ENCODE data around the gene PDGFB. TPM values are rescaled to one million over a fixed set of nuclear protein-coding genes. Genes with fewer than 3 reads are reported as not detected.

Gene PDGFB
- total RNA-seq, 1 donor from 2014 or later, result 79.6 TPM

- no peak for DNase-seq (ENCODE audit: low read depth)
- H3K4me3 ChIP-seq (ENCODE audit: low read depth, low read length), result no peak overlapping the region
- TF ChIP-seq, protein P1, sequence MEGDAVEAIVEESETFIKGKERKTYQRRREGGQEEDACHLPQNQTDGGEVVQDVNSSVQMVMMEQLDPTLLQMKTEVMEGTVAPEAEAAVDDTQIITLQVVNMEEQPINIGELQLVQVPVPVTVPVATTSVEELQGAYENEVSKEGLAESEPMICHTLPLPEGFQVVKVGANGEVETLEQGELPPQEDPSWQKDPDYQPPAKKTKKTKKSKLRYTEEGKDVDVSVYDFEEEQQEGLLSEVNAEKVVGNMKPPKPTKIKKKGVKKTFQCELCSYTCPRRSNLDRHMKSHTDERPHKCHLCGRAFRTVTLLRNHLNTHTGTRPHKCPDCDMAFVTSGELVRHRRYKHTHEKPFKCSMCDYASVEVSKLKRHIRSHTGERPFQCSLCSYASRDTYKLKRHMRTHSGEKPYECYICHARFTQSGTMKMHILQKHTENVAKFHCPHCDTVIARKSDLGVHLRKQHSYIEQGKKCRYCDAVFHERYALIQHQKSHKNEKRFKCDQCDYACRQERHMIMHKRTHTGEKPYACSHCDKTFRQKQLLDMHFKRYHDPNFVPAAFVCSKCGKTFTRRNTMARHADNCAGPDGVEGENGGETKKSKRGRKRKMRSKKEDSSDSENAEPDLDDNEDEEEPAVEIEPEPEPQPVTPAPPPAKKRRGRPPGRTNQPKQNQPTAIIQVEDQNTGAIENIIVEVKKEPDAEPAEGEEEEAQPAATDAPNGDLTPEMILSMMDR (conservative IDR thresholded peaks at IDR 0.05; ENCODE audit: low read depth, low read length), result no peak
Measured at GRCh38 chr22:39250131-39250530, 5.3 kb upstream of the PDGFB start.

- TF ChIP-seq, protein P1 (conservative IDR thresholded peaks at IDR 0.05; ENCODE audit: low read depth, low read length), result no peak
- DNase-seq (ENCODE audit: low read depth), result no peak
- no peak overlapping the region for H3K4me3 ChIP-seq (ENCODE audit: low read depth, low read length)
Measured at GRCh38 chr22:39249086-39249704, 4.4 kb upstream of the PDGFB start.

- no peak overlapping the region for H3K4me3 ChIP-seq (ENCODE audit: low read depth, low read length)
- TF ChIP-seq, protein P1 (conservative IDR thresholded peaks at IDR 0.05; ENCODE audit: low read depth, low read length), result no peak
- DNase-seq (ENCODE audit: low read depth), result no peak
Measured at GRCh38 chr22:39248254-39248653, 3.5 kb upstream of the PDGFB start.

GRCh38 chr22:39247361-39247760 lies 2.6 kb upstream of the PDGFB start:
- TF ChIP-seq, protein P1 (conservative IDR thresholded peaks at IDR 0.05; ENCODE audit: low read depth, low read length), result no peak
- DNase-seq (ENCODE audit: low read depth), result no peak
- no peak overlapping the region for H3K4me3 ChIP-seq (ENCODE audit: low read depth, low read length)

DNA sequence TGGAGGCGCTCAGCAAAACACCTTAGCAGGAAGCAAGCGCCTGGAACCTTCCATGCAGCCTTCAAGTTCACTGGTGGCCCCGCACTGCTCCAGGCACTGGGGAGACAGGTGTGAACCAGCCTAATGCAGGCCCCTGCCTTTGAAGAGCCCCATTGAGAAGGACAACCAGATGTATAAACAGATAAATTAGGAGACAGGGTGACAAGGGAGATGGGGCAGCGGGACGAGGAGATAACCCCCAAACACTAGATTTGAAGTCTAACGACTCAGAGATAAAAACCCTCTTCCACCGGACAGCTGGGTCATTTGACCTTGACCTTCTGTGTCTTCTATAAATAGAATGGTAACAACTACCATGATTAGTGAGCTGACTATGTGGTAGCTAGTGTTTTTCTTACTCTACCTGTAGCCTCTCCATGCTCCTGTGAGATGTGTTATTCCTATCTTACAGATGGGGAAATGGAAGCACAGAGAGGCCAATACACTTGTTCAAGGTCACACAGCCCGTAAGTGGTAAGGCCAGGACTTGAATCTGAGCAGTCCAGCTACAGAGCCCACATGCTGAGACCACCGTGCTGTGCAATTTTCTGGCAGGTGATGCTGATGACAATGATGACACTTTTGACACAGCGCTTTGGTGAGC lies 2.0 kb upstream of the PDGFB start:
- TF ChIP-seq, protein P1 (conservative IDR thresholded peaks at IDR 0.05; ENCODE audit: low read depth, low read length), result peak; percentile 6
- no peak for DNase-seq (ENCODE audit: low read depth)
- H3K4me3 ChIP-seq (ENCODE audit: low read depth, low read length), result no peak overlapping the region

DNA sequence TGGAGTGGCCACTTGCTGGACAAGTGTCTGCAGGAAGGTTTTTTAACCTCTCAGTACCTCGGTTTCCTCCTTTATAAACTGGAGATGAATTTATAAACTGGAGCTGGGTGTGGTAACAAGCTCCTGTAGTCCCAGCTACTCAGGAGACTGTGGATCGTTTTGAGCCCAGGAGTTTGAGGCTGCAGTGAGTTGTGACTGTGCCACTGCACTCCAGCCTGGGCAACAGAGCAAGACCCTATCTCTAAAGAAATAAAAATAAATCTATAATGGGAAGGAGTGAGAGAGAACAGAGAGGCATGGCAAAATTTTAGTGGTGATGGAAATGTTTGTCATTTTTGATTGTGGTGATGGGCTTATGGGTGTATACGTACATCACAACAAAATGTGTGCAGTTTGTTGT lies 1.4 kb upstream of the PDGFB start:
- H3K4me3 ChIP-seq (ENCODE audit: low read depth, low read length), result no peak overlapping the region
- DNase-seq (ENCODE audit: low read depth), result no peak
- TF ChIP-seq, protein P1 (conservative IDR thresholded peaks at IDR 0.05; ENCODE audit: low read depth, low read length), result no peak
